GM19025 (cell line): ENCODE data around the gene CAMSAP1.

Source experiments
- ATAC-seq: cut with Tn5 transposase; IDR thresholded peaks from one replicate; pipeline ENCODE4 v1.9.1; 2021; ENCODE audit warnings: mild to moderate bottlenecking, low read depth, moderate library complexity; ENCODE audit not compliant: unreplicated experiment

The CAMSAP1 gene

GRCh38 chr9:135939351-135940265, 32.3 kb upstream of the CAMSAP1 start:
- ATAC-seq, result no peak

GRCh38 chr9:135937521-135938489, 30.5 kb upstream of the CAMSAP1 start:
- ATAC-seq, result no peak

GRCh38 chr9:135933114-135933513, 25.8 kb upstream of the CAMSAP1 start:
- ATAC-seq, result no peak

GRCh38 chr9:135932656-135933055, 25.3 kb upstream of the CAMSAP1 start:
- no peak for ATAC-seq

GRCh38 chr9:135931349-135931820, 24.0 kb upstream of the CAMSAP1 start:
- ATAC-seq, result no peak

- ATAC-seq, result no peak
These were observed 23.4 kb upstream of the CAMSAP1 start for GRCh38 chr9:135930446-135931345.

GRCh38 chr9:135929656-135930445, 22.5 kb upstream of the CAMSAP1 start:
- no peak for ATAC-seq

- no peak for ATAC-seq
These were observed 21.6 kb upstream of the CAMSAP1 start for GRCh38 chr9:135928731-135929655.

- no peak for ATAC-seq
These were observed 20.9 kb upstream of the CAMSAP1 start for GRCh38 chr9:135928074-135928730.

- ATAC-seq, result no peak
These were observed 20.1 kb upstream of the CAMSAP1 start for GRCh38 chr9:135927195-135928013.

GRCh38 chr9:135926402-135927194, 19.3 kb upstream of the CAMSAP1 start:
- ATAC-seq, result no peak

- no peak for ATAC-seq
These were observed 18.3 kb upstream of the CAMSAP1 start for GRCh38 chr9:135925496-135926133.

GRCh38 chr9:135924628-135925338, 17.4 kb upstream of the CAMSAP1 start:
- ATAC-seq, result no peak

GRCh38 chr9:135923508-135923907, 16.2 kb upstream of the CAMSAP1 start:
- ATAC-seq, result no peak

- ATAC-seq, result no peak
These were observed 14.5 kb upstream of the CAMSAP1 start for GRCh38 chr9:135921749-135922310.
